GM12875 (cell line): ENCODE results near the gene OR2AP1.
"Not testable (repeated sequence)": the region's sequence is repeated elsewhere in the genome, so short reads cannot be mapped to it uniquely, and the experiment has no call there.

Experiments used
- H3K4me3 ChIP-seq: one replicate; pipeline ENCODE4 v1.5.1; 2011; ENCODE audit warnings: low read depth, low read length, control low read depth
- CTCF ChIP-seq: IDR thresholded peaks from 2 replicates; pipeline ENCODE4 v1.5.1; 2011; ENCODE audit warnings: low read depth, mild to moderate bottlenecking, control low read depth, inconsistent platforms, low read length, moderate library complexity, borderline replicate concordance; ENCODE audit not compliant: insufficient read depth

Gene OR2AP1

GRCh38 chr12:55572168-55572567 lies at the start of gene OR2AP1:
TSS of gene OR2AP1 (plus strand) at chr12:55572468. CDS start at chr12:55574415, 1,947 bp downstream.
- TF ChIP-seq CTCF = no peak
- H3K4me3 ChIP-seq = no peak within 1 kb of the TSS

- H3K4me3 ChIP-seq = not testable (repeated sequence)
Observed at GRCh38 chr12:55548235-55548634, 24.0 kb upstream of the OR2AP1 start.

GRCh38 chr12:55548756-55549155 lies 23.5 kb upstream of the OR2AP1 start:
- no peak for TF ChIP-seq CTCF
- no peak overlapping the region for H3K4me3 ChIP-seq

GRCh38 chr12:55549302-55549701 lies 23.0 kb upstream of the OR2AP1 start, which contains the start of gene OR6C4:
TSS of gene OR6C4 (plus strand) at chr12:55549602. CDS start at chr12:55551227, 1,625 bp downstream.
- no peak for TF ChIP-seq CTCF
- H3K4me3 ChIP-seq = no peak within 1 kb of the TSS

- no peak for TF ChIP-seq CTCF
- H3K4me3 ChIP-seq = no peak overlapping the region
Observed at GRCh38 chr12:55554296-55554695, 18.0 kb upstream of the OR2AP1 start.

GRCh38 chr12:55570060-55570459 lies 2.2 kb upstream of the OR2AP1 start:
- H3K4me3 ChIP-seq = not testable (repeated sequence)

- H3K4me3 ChIP-seq = not testable (repeated sequence)
Observed at GRCh38 chr12:55570689-55571088, 1.6 kb upstream of the OR2AP1 start.

GRCh38 chr12:55582066-55582465 lies 9.8 kb downstream of the OR2AP1 start:
- H3K4me3 ChIP-seq = no peak overlapping the region
- TF ChIP-seq CTCF = no peak

GRCh38 chr12:55585817-55586216 lies 13.5 kb downstream of the OR2AP1 start:
- no peak overlapping the region for H3K4me3 ChIP-seq
- TF ChIP-seq CTCF = no peak

- H3K4me3 ChIP-seq = not testable (repeated sequence)
Observed at GRCh38 chr12:55590152-55590551, 17.9 kb downstream of the OR2AP1 start.
